Diencephalon (tissue), 1 donor: ENCODE data around the gene ZNG1C. TPM values are rescaled to one million over a fixed set of nuclear protein-coding genes. Genes with fewer than 3 reads are reported as not detected.

Source experiments
- total RNA-seq: library from RNA; depleted of rRNA; stranded (reverse); fragments of >200 nt; gene quantifications from one replicate; pipeline ENCODE4 v1.2.3, GENCODE V29; 2014

Gene ZNG1C
- total RNA-seq, result 38.1 TPM

DNA sequence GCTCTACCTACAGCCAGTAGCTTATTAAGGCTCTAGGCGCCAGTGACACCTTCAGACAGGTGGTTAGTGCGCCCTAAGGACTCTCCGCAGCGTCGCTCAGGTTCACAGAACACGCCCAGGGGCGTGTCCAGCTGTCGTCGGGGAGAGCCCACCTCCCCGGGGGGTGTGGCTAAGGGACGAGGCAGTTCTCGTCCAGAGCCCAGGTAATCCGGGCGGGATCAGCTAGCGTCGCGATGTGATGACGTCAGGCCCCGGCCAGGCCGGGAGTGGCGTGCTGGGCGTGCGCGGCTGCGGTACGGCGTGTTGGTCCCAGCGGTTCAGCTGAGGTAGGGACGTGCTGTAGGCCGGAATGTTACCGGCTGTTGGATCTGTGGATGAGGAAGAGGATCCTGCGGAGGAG, at the start of gene ZNG1C:
ZNG1C (plus strand) TSS at position 301 of the 400 bp plus-strand sequence; CDS start at position 350, 49 bp downstream.

DNA sequence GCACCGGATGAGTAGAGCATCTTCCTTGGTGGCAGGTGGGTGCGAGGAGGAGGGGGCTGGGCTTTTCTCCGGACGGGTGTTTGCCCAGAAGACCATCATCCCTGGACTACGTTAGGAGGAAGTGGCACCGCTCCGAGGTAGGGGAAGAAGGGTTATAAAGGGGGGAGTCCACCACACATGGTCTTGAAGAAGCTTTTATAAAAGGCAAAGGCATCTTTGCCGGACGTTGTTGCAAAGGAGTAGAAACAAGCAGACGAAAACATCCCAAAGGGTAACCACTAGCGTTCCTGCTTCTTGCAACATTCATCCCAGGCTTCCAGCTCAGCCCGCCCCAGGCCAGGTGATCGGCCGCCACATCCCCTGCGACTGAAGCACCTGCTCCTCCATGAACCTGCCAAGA, 60.8 kb downstream of the ZNG1C start, which contains the start of gene FOXD4L3:
FOXD4L3 (plus strand) TSS at position 301 of the 400 bp plus-strand sequence; CDS start at position 386, 85 bp downstream.

Other genes with a start within 250 kb of the ZNG1C start
- 0.23 TPM for gene FOXD4L3, start 60.9 kb downstream of the ZNG1C start, total RNA-seq
- 3.2 TPM for gene PGM5, start 114.6 kb downstream of the ZNG1C start, total RNA-seq